Germinal center (tissue), 1 donor: ENCODE measurements around the gene DNAH1.

Source experiments
- DNase-seq: peaks from one replicate; pipeline ENCODE4 v3.0.0; 2012; ENCODE audit warnings: mixed read lengths, low spot score

Gene DNAH1

GRCh38 chr3:52404391-52404790 lies 88.3 kb downstream of the DNAH1 start:
- DNase-seq: no peak

DNA sequence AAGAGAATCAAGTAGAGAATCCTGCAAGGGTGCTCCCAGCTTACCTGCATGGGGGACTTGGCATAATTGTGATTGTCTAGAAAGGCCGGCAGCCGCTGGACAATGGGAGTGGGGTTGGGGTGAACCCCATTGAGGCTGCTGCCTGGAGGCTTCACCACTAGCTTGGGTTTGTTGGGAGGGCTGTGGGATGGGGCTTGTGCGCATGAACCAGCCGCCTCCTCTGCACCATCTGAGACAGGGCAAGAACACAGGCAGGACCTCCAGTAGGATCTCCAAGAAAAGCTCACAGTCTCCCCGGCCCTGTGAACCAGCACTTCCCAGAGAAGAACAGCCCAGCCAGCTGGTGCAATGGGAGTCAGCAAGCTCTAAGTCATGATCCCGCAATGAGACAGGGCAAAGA lies 88.9 kb downstream of the DNAH1 start:
- DNase-seq: no peak

- DNase-seq: no peak
These were observed 89.5 kb downstream of the DNAH1 start for GRCh38 chr3:52405601-52406110.

- no peak for DNase-seq
These were observed 90.1 kb downstream of the DNAH1 start for GRCh38 chr3:52406231-52406661.

DNA sequence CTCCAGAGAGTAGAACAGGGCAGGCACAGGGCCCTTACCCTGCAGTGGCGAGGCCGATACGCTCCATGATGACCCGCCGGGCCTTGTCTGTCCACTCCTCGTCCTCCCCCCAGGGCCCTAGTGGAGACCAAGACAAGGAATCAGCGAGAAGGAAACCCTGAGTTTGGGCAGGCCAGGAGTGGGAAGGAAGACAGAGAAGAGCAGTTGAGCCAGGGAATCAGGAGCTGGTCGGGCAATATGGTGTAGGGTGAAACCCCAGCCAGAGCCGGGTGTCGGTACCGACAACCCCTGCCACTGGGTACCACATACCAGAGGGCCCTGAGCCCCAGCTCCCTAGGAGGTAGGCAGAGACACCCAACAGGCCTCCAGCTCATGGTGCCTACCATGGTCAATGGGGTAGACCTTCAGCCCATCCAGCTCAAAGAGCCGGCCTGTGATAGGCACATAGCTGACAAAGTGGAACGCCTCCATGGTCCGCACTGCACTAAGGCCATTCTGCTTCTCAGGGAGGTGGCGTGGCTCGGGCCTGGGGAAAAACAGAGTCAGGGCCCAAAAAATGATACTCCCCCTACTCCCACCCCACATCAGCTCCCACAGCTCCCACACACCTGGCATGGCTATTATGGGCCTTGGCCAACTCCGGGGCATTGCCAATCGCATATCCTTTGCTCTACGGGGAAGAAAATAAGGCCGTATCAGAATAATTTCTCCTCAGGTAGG lies 90.8 kb downstream of the DNAH1 start:
- DNase-seq: no peak

DNA sequence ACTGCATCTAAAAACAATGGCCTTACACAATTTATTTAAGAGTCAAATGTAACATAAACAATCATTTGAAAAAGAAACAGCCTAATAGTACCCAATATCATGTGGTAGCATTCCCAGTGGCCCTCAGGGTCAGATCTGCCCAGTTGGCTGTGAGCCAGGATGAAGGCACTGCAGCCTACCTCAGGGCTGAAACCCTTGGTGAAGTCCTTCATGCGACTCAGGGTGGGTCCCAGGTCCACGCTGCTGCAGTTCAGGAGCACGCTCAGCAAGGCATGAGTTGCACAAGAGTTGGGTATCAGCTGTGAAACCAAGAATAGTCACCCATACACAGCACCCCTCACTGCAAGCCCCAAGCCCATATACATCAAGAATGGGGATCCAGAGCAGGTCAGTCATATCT lies 91.7 kb downstream of the DNAH1 start:
- DNase-seq: no peak

DNA sequence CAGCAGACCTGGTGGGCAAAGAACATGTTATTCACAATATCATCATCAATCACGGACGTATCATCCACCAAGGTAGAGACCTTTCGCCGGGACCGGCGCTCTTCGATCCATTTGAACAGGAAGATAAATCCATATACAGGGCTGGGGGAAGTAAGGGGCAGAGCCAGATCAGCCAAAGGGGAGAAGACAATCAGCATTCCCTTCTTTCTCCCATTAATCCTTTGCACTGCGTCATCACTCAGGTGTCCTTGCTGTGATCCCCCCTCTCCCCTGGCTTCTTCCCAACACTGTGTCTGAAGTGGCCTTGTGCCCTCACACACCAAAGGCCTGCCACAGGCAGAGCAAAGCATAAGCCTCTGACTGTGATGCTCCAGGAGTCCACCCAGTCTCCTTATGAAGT lies 92.3 kb downstream of the DNAH1 start:
- DNase-seq: no peak

- no peak for DNase-seq
These were observed 99.7 kb downstream of the DNAH1 start for GRCh38 chr3:52415800-52416199.

- no peak for DNase-seq
These were observed 104.3 kb downstream of the DNAH1 start for GRCh38 chr3:52420388-52420787.

GRCh38 chr3:52422669-52423068 lies 106.5 kb downstream of the DNAH1 start:
- DNase-seq: no peak

DNA sequence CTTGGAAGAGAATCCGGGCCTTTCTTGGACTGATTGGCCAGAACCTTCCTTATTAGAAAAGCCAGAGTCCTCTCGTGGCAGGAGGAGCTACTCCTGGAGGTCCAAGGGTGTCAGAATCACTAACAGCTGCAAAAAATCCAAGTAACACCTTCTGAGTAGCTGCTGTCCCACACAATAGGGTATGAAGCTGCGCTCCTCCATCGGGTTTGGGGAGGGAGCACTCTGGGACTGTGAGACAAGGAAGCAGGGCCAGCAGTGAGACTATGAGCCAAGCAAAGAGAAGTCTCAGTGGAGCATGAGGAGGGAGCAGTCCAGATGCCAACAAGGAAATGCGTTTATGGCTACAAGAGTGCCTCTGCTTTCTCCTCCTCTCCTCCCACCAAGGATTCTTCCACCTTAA lies 107.1 kb downstream of the DNAH1 start:
- no peak for DNase-seq

DNA sequence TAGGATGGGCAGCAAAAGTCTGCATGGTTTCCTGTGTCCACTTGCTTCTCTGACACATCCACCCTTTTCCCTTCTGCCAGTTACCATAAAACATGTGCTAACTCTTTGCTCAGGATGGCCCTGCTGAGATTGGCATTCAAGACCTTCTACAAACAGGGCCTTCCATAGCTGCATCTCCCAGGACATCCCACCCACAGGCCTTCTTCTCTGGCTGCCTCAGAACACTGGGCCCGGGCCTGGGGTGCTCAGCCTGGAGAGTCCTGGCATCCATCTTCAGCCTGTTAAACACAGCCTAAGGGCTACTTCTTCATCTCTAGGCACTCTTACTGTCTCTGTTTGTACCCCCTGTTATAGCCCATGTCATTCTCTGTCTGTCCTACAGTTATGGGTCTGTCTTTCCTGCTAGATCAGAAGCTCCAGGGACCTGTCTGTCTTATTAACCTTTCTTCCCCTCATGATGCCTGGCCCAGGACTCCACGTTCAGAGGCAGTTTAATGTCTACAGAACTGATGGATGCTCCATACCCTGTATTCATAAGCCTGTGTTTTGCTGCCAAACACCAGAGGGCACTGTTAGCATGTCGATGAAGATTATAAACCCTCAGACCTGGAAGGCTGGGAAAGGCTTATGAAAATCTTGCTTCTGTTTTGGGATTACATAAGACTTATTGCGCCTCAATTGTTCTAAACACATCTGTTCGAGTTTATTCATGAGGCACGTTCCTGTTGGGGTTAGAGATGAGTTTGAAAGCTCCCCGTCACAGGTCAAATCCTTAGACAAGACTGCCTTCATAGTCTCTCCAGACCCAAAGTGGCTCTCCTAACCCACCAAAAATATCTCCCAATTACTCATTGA lies 112.3 kb downstream of the DNAH1 start:
- DNase-seq: peak; percentile 39

- no peak for DNase-seq
These were observed 112.9 kb downstream of the DNAH1 start for GRCh38 chr3:52429031-52429430.

GRCh38 chr3:52429779-52430415 lies 113.8 kb downstream of the DNAH1 start:
- no peak for DNase-seq

GRCh38 chr3:52430416-52430810 lies 114.3 kb downstream of the DNAH1 start:
- no peak for DNase-seq

- no peak for DNase-seq
These were observed 115.5 kb downstream of the DNAH1 start for GRCh38 chr3:52431459-52432223.

GRCh38 chr3:52432225-52432624 lies 116.1 kb downstream of the DNAH1 start:
- no peak for DNase-seq

- DNase-seq: no peak
These were observed 116.6 kb downstream of the DNAH1 start for GRCh38 chr3:52432691-52433141.

DNA sequence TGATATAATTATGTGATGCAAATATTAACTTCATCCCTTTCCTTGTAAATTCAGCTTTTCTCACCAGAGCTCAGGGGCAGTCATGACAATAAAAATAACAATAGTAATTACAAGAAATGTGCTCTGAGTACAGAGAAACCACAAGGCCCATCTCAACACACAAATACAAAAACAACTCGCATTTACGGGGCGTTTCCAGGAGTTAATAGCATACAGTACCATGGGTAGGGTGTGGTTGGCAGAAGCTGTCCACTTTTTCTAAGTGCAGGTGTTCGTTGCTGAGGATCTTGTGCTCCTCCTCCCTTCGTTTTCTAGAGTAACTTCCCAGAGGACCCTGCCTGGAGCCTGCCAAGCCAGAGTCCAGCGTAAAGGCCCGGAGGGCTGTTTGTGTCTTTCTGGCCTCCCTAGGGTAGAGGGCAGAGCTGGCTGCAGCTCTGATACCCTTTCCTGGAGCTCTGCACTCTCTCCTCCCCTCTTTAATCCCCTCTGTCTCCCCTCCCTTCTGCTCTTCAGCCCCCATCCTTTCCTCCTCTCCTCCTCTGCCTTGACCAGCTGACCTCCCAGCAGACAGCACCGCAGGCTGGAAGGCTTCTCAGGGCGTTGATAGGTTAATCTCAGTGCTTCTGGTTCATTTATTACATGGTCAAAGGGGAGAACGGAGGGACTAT lies 117.3 kb downstream of the DNAH1 start:
- no peak for DNase-seq

DNA sequence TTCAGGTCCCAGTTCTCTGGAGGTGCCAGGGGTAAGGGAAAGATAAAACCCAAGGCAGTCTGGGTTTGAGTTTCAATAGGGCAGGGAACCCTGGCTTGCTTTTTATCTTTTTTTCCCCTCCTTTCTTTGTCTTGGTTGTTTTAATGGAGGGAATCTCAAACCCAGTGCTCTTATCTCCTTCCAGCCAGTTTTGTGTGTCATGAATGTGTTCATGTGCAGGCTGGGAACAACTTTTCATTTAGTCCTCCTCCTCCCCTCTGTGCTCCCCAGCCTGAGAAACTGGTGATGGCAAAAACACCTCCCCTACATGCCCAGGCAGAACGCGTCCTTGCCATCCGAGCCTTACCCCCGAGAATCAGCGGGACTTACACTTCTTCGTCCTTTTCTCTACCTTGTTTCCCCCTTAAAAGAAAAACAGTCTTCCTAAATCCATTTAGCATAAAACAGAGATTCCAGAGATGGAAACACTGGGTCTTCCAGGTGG lies 117.9 kb downstream of the DNAH1 start:
- DNase-seq: no peak

- no peak for DNase-seq
These were observed 118.5 kb downstream of the DNAH1 start for GRCh38 chr3:52434491-52435115.
